Neuronal stem cell (in vitro differentiated cells): ENCODE data around the gene LIN52.
"Not testable (repeated sequence)": the region's sequence is repeated elsewhere in the genome, so short reads cannot be mapped to it uniquely, and the experiment has no call there.

Experiments
- DNase-seq: peaks from one replicate; pipeline ENCODE4 v3.0.0-alpha.2; 2013; ENCODE audit warnings: low spot score
- H2AFZ ChIP-seq: one replicate; pipeline ENCODE4 v1.6.1; 2013; ENCODE audit warnings: mild to moderate bottlenecking, low read length, inconsistent platforms
- H2AK5ac ChIP-seq: 2 replicates; pipeline ENCODE4 v1.6.1; 2013; ENCODE audit warnings: low read depth, mild to moderate bottlenecking, inconsistent platforms, low read length, moderate library complexity, mixed read lengths
- H2BK120ac ChIP-seq: 2 replicates; pipeline ENCODE4 v1.6.1; 2013; ENCODE audit warnings: low read depth, mild to moderate bottlenecking, inconsistent platforms, low read length, moderate library complexity, mixed read lengths
- H2BK12ac ChIP-seq: one replicate; pipeline ENCODE4 v1.6.1; 2013; ENCODE audit warnings: low read length, inconsistent platforms
- H2BK15ac ChIP-seq: 2 replicates; pipeline ENCODE4 v1.6.1; 2013; ENCODE audit warnings: mild to moderate bottlenecking, low read length, inconsistent platforms, mixed read lengths
- H2BK5ac ChIP-seq: one replicate; pipeline ENCODE4 v1.6.1; 2013; ENCODE audit warnings: inconsistent platforms, mild to moderate bottlenecking, low read length, moderate library complexity
- H3K14ac ChIP-seq: one replicate; pipeline ENCODE4 v1.6.1; 2013; ENCODE audit warnings: low read length, inconsistent platforms
- H3K18ac ChIP-seq: 2 replicates; pipeline ENCODE4 v1.6.1; 2013; ENCODE audit warnings: low read length, inconsistent platforms
- H3K23ac ChIP-seq: 2 replicates; pipeline ENCODE4 v1.6.1; 2013; ENCODE audit warnings: low read depth, mild to moderate bottlenecking, mixed read lengths, low read length, inconsistent platforms; ENCODE audit not compliant: poor library complexity
- H3K27ac ChIP-seq: replicated peaks from 3 replicates; pipeline ENCODE4 v1.5.1; 2013; ENCODE audit warnings: low read length, inconsistent platforms
- H3K27me3 ChIP-seq, 3 experiments: 2 replicates each; pipeline ENCODE4 v1.6.1; 2013; ENCODE audit warnings: low read length in 3 of 3, mild to moderate bottlenecking in 2 of 3, inconsistent platforms in 1 of 3, low read depth in 1 of 3, mixed read lengths in 1 of 3, moderate library complexity in 1 of 3; ENCODE audit not compliant: control insufficient read depth in 3 of 3, insufficient read depth in 3 of 3
- H3K36me3 ChIP-seq, 2 donors: replicated peaks in 1 of 2; 2 replicates each; pipeline ENCODE4 v1.6.1; 2013; ENCODE audit warnings: low read length in 2 of 2; ENCODE audit not compliant: control insufficient read depth in 2 of 2, insufficient read depth in 2 of 2
- H3K4ac ChIP-seq: 2 replicates; pipeline ENCODE4 v1.6.1; 2013; ENCODE audit warnings: inconsistent platforms, mild to moderate bottlenecking, low read length, moderate library complexity
- H3K4me1 ChIP-seq, 2 donors: 1 replicate in 1 of 2; 2 replicates in 1 of 2; pipeline ENCODE4 v1.6.1; 2013; ENCODE audit warnings: low read length in 2 of 2, low read depth in 1 of 2; ENCODE audit not compliant: control insufficient read depth in 2 of 2, insufficient read depth in 1 of 2
- H3K4me2 ChIP-seq: one replicate; pipeline ENCODE4 v1.6.1; 2013; ENCODE audit warnings: mild to moderate bottlenecking, low read length, inconsistent platforms; ENCODE audit not compliant: insufficient read depth, poor library complexity, severe bottlenecking
- H3K4me3 ChIP-seq, 2 donors: 2 replicates each; pipeline ENCODE4 v1.5.1; 2013; ENCODE audit warnings: low read length in 2 of 2, mild to moderate bottlenecking in 2 of 2, inconsistent platforms in 1 of 2, moderate library complexity in 1 of 2
- H3K79me1 ChIP-seq: one replicate; pipeline ENCODE4 v1.6.1; 2013; ENCODE audit warnings: low read depth, mild to moderate bottlenecking, inconsistent platforms, low read length, moderate library complexity
- H3K9ac ChIP-seq: one replicate; pipeline ENCODE4 v1.6.1; 2013; ENCODE audit warnings: mild to moderate bottlenecking, low read depth, low read length, inconsistent platforms; ENCODE audit not compliant: poor library complexity
- H3K9me3 ChIP-seq, 2 donors: replicated peaks in 1 of 2; 2 replicates each; pipeline versions ENCODE3 to v1.6.1; 2013; ENCODE audit warnings: low read length in 2 of 2, mild to moderate bottlenecking in 2 of 2, inconsistent platforms in 1 of 2, low read depth in 1 of 2, mixed read lengths in 1 of 2, moderate library complexity in 1 of 2; ENCODE audit not compliant: control insufficient read depth in 2 of 2, insufficient read depth in 1 of 2
- H4K8ac ChIP-seq: one replicate; pipeline ENCODE4 v1.6.1; 2013; ENCODE audit warnings: low read depth, mild to moderate bottlenecking, inconsistent platforms, low read length, moderate library complexity
- H4K91ac ChIP-seq: one replicate; pipeline ENCODE4 v1.6.1; 2013; ENCODE audit warnings: low read length, low read depth, mild to moderate bottlenecking, inconsistent platforms; ENCODE audit not compliant: poor library complexity
- WGBS, 2 donors: extraction: QIAGEN DNeasy Blood & Tissue Kit; methylation state at CpG; one replicate each; pipeline ENCODE4 v1.1.7; 2013; ENCODE audit warnings: missing lambda C conversion rate in 2 of 2, mixed read lengths in 1 of 2; ENCODE audit not compliant: insufficient read length in 2 of 2, insufficient replicate concordance in 1 of 2; ENCODE audit errors: extremely low coverage in 2 of 2; 5-methylcytosine and 5-hydroxymethylcytosine counted together

Gene LIN52

GRCh38 chr14:74105381-74105780 lies 20.6 kb downstream of the LIN52 start:
- H3K18ac ChIP-seq, result no peak overlapping the region
- no peaks in the 10 kb centered on the region for H3K4me1 ChIP-seq
- H4K8ac ChIP-seq, result no peak overlapping the region
- DNase-seq, result no peak
- no peak overlapping the region for H3K9ac ChIP-seq
- H3K23ac ChIP-seq, result no peak overlapping the region
- no CpG with 5 or more reads among the region's 2 CpGs for WGBS, 2 donors
- H3K4me2 ChIP-seq, result no peak overlapping the region
- no peak overlapping the region for H2BK15ac ChIP-seq
- peaks cover 3% of the 10 kb centered on the region for H3K79me1 ChIP-seq
- no peak overlapping the region for H3K4me3 ChIP-seq
- no peak overlapping the region for H4K91ac ChIP-seq
- H2BK120ac ChIP-seq, result no peak overlapping the region
- H3K14ac ChIP-seq, result no peak overlapping the region
- H2AFZ ChIP-seq, result no peak overlapping the region
- no peak overlapping the region for H3K27ac ChIP-seq
- H2BK5ac ChIP-seq, result no peak overlapping the region
- no peaks in the 10 kb centered on the region for H3K9me3 ChIP-seq
- no peak overlapping the region for H2AK5ac ChIP-seq
- H3K36me3 ChIP-seq, result peaks cover 4 to 65% of the 10 kb centered on the region in 2 donors
- no peak overlapping the region for H2BK12ac ChIP-seq
- H3K27me3 ChIP-seq, result no peaks in the 10 kb centered on the region
- no peak overlapping the region for H3K4ac ChIP-seq

GRCh38 chr14:74109369-74109768 lies 24.6 kb downstream of the LIN52 start:
- H3K18ac ChIP-seq, result no peak overlapping the region
- no peak overlapping the region for H3K27ac ChIP-seq
- no peak overlapping the region for H2BK120ac ChIP-seq
- no peak overlapping the region for H2AFZ ChIP-seq
- no peak for DNase-seq
- no peaks in the 10 kb centered on the region for H3K4me1 ChIP-seq
- no peak overlapping the region for H4K91ac ChIP-seq
- no peaks in the 10 kb centered on the region for H3K27me3 ChIP-seq
- peaks cover 2 to 39% of the 10 kb centered on the region in 2 donors for H3K36me3 ChIP-seq
- H3K4ac ChIP-seq, result no peak overlapping the region
- no peak overlapping the region for H3K9ac ChIP-seq
- no peak overlapping the region for H3K4me3 ChIP-seq
- no peak overlapping the region for H2BK12ac ChIP-seq
- no peak overlapping the region for H3K14ac ChIP-seq
- WGBS, 2 donors, result no CpG with 5 or more reads among the region's 1 CpG
- no peak overlapping the region for H3K23ac ChIP-seq
- H2AK5ac ChIP-seq, result no peak overlapping the region
- H3K9me3 ChIP-seq, result no peaks in the 10 kb centered on the region
- H4K8ac ChIP-seq, result no peak overlapping the region
- H3K79me1 ChIP-seq, result peaks cover 3% of the 10 kb centered on the region
- no peak overlapping the region for H2BK15ac ChIP-seq
- H3K4me2 ChIP-seq, result no peak overlapping the region
- no peak overlapping the region for H2BK5ac ChIP-seq

- not testable (repeated sequence) for H2AK5ac ChIP-seq, H3K79me1 ChIP-seq, H4K8ac ChIP-seq, H3K14ac ChIP-seq, H3K9ac ChIP-seq, H2BK15ac ChIP-seq, H3K4me2 ChIP-seq, H2BK12ac ChIP-seq, H3K4ac ChIP-seq, H3K4me3 ChIP-seq, H3K27me3 ChIP-seq, H3K23ac ChIP-seq, H2AFZ ChIP-seq, H3K27ac ChIP-seq, H3K18ac ChIP-seq, H3K4me1 ChIP-seq, H2BK5ac ChIP-seq, H4K91ac ChIP-seq, H3K9me3 ChIP-seq, H2BK120ac ChIP-seq
- WGBS, 2 donors, result no CpG with 5 or more reads among the region's 13 CpGs
- DNase-seq, result peak; percentile 31
- H3K36me3 ChIP-seq, result peaks cover 0 to 22% of the 10 kb centered on the region in 2 donors
Observed at GRCh38 chr14:74111395-74112216, 26.9 kb downstream of the LIN52 start.

- no CpG with 5 or more reads among the region's 5 CpGs for WGBS, 2 donors
Observed at GRCh38 chr14:74125487-74125886, 40.7 kb downstream of the LIN52 start.

More at GRCh38 chr14:74125487-74125886, 40.7 kb downstream of the LIN52 start:
- H2BK5ac ChIP-seq, DNase-seq, H4K91ac ChIP-seq, H3K27me3 ChIP-seq, H4K8ac ChIP-seq, H3K4ac ChIP-seq, H3K18ac ChIP-seq, H3K9me3 ChIP-seq, H3K4me2 ChIP-seq, H2AFZ ChIP-seq, H2AK5ac ChIP-seq, H2BK15ac ChIP-seq, H3K36me3 ChIP-seq, H3K4me3 ChIP-seq, H3K9ac ChIP-seq, H2BK120ac ChIP-seq, H3K27ac ChIP-seq, H2BK12ac ChIP-seq, H3K23ac ChIP-seq, H3K79me1 ChIP-seq, H3K14ac ChIP-seq, H3K4me1 ChIP-seq: not testable (repeated sequence)
